Tibial nerve (tissue), 4 donors: ENCODE data around the gene COMMD2. TPM values are rescaled to one million over a fixed set of nuclear protein-coding genes. Genes with fewer than 3 reads are reported as not detected.

Source experiments
- DNase-seq, 2 donors: peaks; one replicate each; pipeline ENCODE4 v3.0.0-alpha.2; 2019; ENCODE audit warnings: low spot score in 2 of 2
- H3K27ac ChIP-seq, 4 donors: fragments of 200-600 bp; sonication (generic) in 3 of 4; one replicate each; pipeline ENCODE4 v1.5.1; 2017 to 2019; ENCODE audit warnings: mild to moderate bottlenecking in 1 of 4
- H3K27me3 ChIP-seq, 2 donors: fragments of 200-600 bp; sonication (generic) in 1 of 2; one replicate each; pipeline versions ENCODE4 v1.5.1 to v1.6.0; 2017 to 2019
- H3K36me3 ChIP-seq, 3 donors: fragments of 200-600 bp; sonication (generic); one replicate each; pipeline ENCODE4 v1.5.1; 2018 to 2019
- H3K4me1 ChIP-seq, 4 donors: fragments of 200-600 bp; sonication (generic) in 3 of 4; one replicate each; pipeline ENCODE4 v1.5.1; 2017 to 2019
- H3K4me3 ChIP-seq, 4 donors: fragments of 200-600 bp; sonication (generic) in 3 of 4; one replicate each; pipeline ENCODE4 v1.5.1; 2017 to 2019; ENCODE audit warnings: mild to moderate bottlenecking in 1 of 4, moderate library complexity in 1 of 4
- H3K9me3 ChIP-seq, 4 donors: fragments of 200-600 bp; sonication (generic) in 3 of 4; one replicate each; pipeline ENCODE4 v1.5.1; 2017 to 2019
- CTCF ChIP-seq, 5 experiments: fragments of 200-600 bp in 3 of 5; fragments of 450-650 bp in 2 of 5; sonication (generic) in 3 of 5; IDR thresholded peaks; one replicate each; pipeline ENCODE4 v1.5.1; 2016 to 2019; ENCODE audit warnings: antibody characterized with exemption in 5 of 5, mild to moderate bottlenecking in 3 of 5, moderate library complexity in 2 of 5
- EP300 ChIP-seq, 2 donors: sonication (generic); formaldehyde crosslinking; IDR thresholded peaks; one replicate each; pipeline ENCODE4 v1.6.1; 2017; ENCODE audit warnings: antibody characterized with exemption in 2 of 2, mild to moderate bottlenecking in 1 of 2
- POLR2A ChIP-seq, 2 donors: fragments of 450-650 bp; IDR thresholded peaks; one replicate each; pipeline ENCODE4 v1.6.1; 2017; ENCODE audit warnings: antibody characterized with exemption in 2 of 2, mild to moderate bottlenecking in 2 of 2, moderate library complexity in 2 of 2
- WGBS, 2 donors: methylation state at CpG; one replicate each; pipeline ENCODE4 v1.1.5; 2018; 5-methylcytosine and 5-hydroxymethylcytosine counted together
- total RNA-seq, 4 donors: library from RNA; depleted of rRNA; stranded (reverse); fragments of >200 nt; gene quantifications; one replicate each; pipeline ENCODE4 v1.1.0, GENCODE V29; 2016

COMMD2 gene
- total RNA-seq, 4 donors from 2014 or later: 18.6 to 28.2 (median 22.3) TPM

GRCh38 chr3:149736953-149737205 is 15.4 kb downstream of the COMMD2 start:
- no peak overlapping the region for H3K4me3 ChIP-seq
- no peak overlapping the region for H3K27ac ChIP-seq
- DNase-seq: no peak
- no peaks in the 10 kb centered on the region for H3K27me3 ChIP-seq
- H3K4me1 ChIP-seq: peaks cover 0 to 11% (median 0%) of the 10 kb centered on the region in 4 donors
- no peaks in the 10 kb centered on the region for H3K9me3 ChIP-seq
- H3K36me3 ChIP-seq: peaks cover 0 to 32% (median 0%) of the 10 kb centered on the region in 3 donors
- TF ChIP-seq CTCF (IDR thresholded peaks at IDR 0.05): no peak

GRCh38 chr3:149736175-149736952 is 15.9 kb downstream of the COMMD2 start:
- Histone ChIP-seq H3K27me3 (no peaks in the 10 kb centered on the region), H3K4me1 (peaks cover 0 to 11% (median 0%) of the 10 kb centered on the region in 4 donors), H3K36me3 (peaks cover 0 to 29% (median 0%) of the 10 kb centered on the region in 3 donors), H3K9me3 (no peaks in the 10 kb centered on the region), H3K27ac (peak overlapping the region in 1 of 4 donors; percentile 24), H3K4me3 (no peak overlapping the region)
- 13 to 24% methylated on average over 2 of the region's 2 CpGs for WGBS, 2 donors
- no peak for DNase-seq
- TF ChIP-seq CTCF (IDR thresholded peaks at IDR 0.05) (no peak), EP300 (IDR thresholded peaks at IDR 0.05) (no peak), POLR2A (IDR thresholded peaks at IDR 0.05) (no peak)

GRCh38 chr3:149732234-149732633 is 20.1 kb downstream of the COMMD2 start:
- H3K27ac ChIP-seq: no peak overlapping the region
- H3K9me3 ChIP-seq: no peaks in the 10 kb centered on the region
- no peak overlapping the region for H3K4me3 ChIP-seq
- DNase-seq: no peak
- WGBS, 2 donors: 95% methylated on average over 3 of the region's 3 CpGs
- no peaks in the 10 kb centered on the region for H3K27me3 ChIP-seq
- no peaks in the 10 kb centered on the region for H3K36me3 ChIP-seq
- H3K4me1 ChIP-seq: peaks cover 0 to 11% (median 0%) of the 10 kb centered on the region in 4 donors
- TF ChIP-seq CTCF (IDR thresholded peaks at IDR 0.05) (no peak), POLR2A (IDR thresholded peaks at IDR 0.05) (no peak), EP300 (IDR thresholded peaks at IDR 0.05) (no peak)

GRCh38 chr3:149727656-149728055 is 24.6 kb downstream of the COMMD2 start:
- H3K36me3 ChIP-seq: peaks cover 0 to 7% (median 0%) of the 10 kb centered on the region in 3 donors
- no peaks in the 10 kb centered on the region for H3K4me1 ChIP-seq
- H3K4me3 ChIP-seq: no peak overlapping the region
- no peak for DNase-seq
- no peaks in the 10 kb centered on the region for H3K9me3 ChIP-seq
- 91 to 92% methylated on average over 2 of the region's 2 CpGs for WGBS, 2 donors
- H3K27ac ChIP-seq: no peak overlapping the region
- TF ChIP-seq EP300 (IDR thresholded peaks at IDR 0.05): no peak
- TF ChIP-seq CTCF (IDR thresholded peaks at IDR 0.05): no peak
- no peak for TF ChIP-seq POLR2A (IDR thresholded peaks at IDR 0.05)
- H3K27me3 ChIP-seq: no peaks in the 10 kb centered on the region

GRCh38 chr3:149726716-149727407 is 25.4 kb downstream of the COMMD2 start:
- no peaks in the 10 kb centered on the region for H3K4me1 ChIP-seq
- H3K36me3 ChIP-seq: peaks cover 0 to 7% (median 0%) of the 10 kb centered on the region in 3 donors
- no peak overlapping the region for H3K27ac ChIP-seq
- no peaks in the 10 kb centered on the region for H3K27me3 ChIP-seq
- H3K9me3 ChIP-seq: peaks cover 0 to 2% (median 0%) of the 10 kb centered on the region in 4 donors
- TF ChIP-seq POLR2A (IDR thresholded peaks at IDR 0.05): no peak
- TF ChIP-seq CTCF (IDR thresholded peaks at IDR 0.05): no peak
- no peak for TF ChIP-seq EP300 (IDR thresholded peaks at IDR 0.05)
- no peak for DNase-seq
- WGBS, 2 donors: 74 to 81% methylated on average over 2 of the region's 2 CpGs
- no peak overlapping the region for H3K4me3 ChIP-seq
